Brain microvascular endothelial cell (primary cell): Measurements from ENCODE around the gene TECTB.

Experiments
- DNase-seq: peaks from one replicate; pipeline ENCODE4 v3.0.0-alpha.2; 2020
- H3K27ac ChIP-seq: fragments of 250-450 bp; sonication (Bioruptor Pico); 2 replicates; pipeline ENCODE4 v1.5.1; 2020; ENCODE audit warnings: mild to moderate bottlenecking, moderate library complexity
- H3K27me3 ChIP-seq: fragments of 250-450 bp; sonication (Bioruptor Pico); replicated peaks from 2 replicates; pipeline ENCODE4 v1.5.1; 2020; ENCODE audit warnings: mild to moderate bottlenecking
- H3K36me3 ChIP-seq: fragments of 250-450 bp; sonication (Bioruptor Pico); replicated peaks from 2 replicates; pipeline ENCODE4 v1.5.1; 2020; ENCODE audit warnings: mild to moderate bottlenecking
- H3K4me3 ChIP-seq: 2 replicates; pipeline ENCODE4 v1.5.1; 2011; ENCODE audit warnings: low read depth, mild to moderate bottlenecking, control low read depth, low read length, moderate library complexity
- CTCF ChIP-seq: IDR thresholded peaks from 2 replicates; pipeline ENCODE4 v1.5.1; 2011; ENCODE audit warnings: low read depth, mild to moderate bottlenecking, moderate library complexity, low read length, control low read depth, inconsistent platforms; ENCODE audit errors: missing control alignments
- in situ Hi-C: cut with HindIII; loops from 2 replicates; pipeline ENCODE4 v1.10.0; 2017; ENCODE audit warnings: low sequenced_read_pairs, low pct_ligation_motif_present

Gene TECTB

GRCh38 chr10:112335111-112335867 lies 52.1 kb downstream of the TECTB start:
- DNase-seq: no peak
- in situ Hi-C loops: no loop called here

GRCh38 chr10:112335868-112336265 lies 52.7 kb downstream of the TECTB start:
- in situ Hi-C loops: no loop called here
- Histone ChIP-seq H3K27me3 (no peaks in the 10 kb centered on the region), H3K36me3 (no peaks in the 10 kb centered on the region), H3K27ac (no peak overlapping the region), H3K4me3 (no peak overlapping the region)
- TF ChIP-seq CTCF: no peak
- no peak for DNase-seq

More at GRCh38 chr10:112335111-112335867, 52.1 kb downstream of the TECTB start:
- Histone ChIP-seq H3K27me3 (no peaks in the 10 kb centered on the region), H3K36me3 (no peaks in the 10 kb centered on the region), H3K4me3 (no peak overlapping the region), H3K27ac (no peak overlapping the region)
- no peak for TF ChIP-seq CTCF

- no peak for DNase-seq
- no peak overlapping the region for H3K27ac ChIP-seq
- no peaks in the 10 kb centered on the region for H3K36me3 ChIP-seq
- no peak overlapping the region for H3K4me3 ChIP-seq
- no peaks in the 10 kb centered on the region for H3K27me3 ChIP-seq
- no peak for TF ChIP-seq CTCF
- in situ Hi-C loops: no loop called here
Measured at GRCh38 chr10:112336556-112337201, 53.5 kb downstream of the TECTB start.

- Histone ChIP-seq H3K27me3 (no peaks in the 10 kb centered on the region), H3K4me3 (no peak overlapping the region), H3K27ac (no peak overlapping the region), H3K36me3 (no peaks in the 10 kb centered on the region)
- DNase-seq: no peak
- in situ Hi-C loops: no loop called here
- TF ChIP-seq CTCF: no peak
Measured at GRCh38 chr10:112338957-112339356, 55.8 kb downstream of the TECTB start.

GRCh38 chr10:112340601-112341000 lies 57.4 kb downstream of the TECTB start:
- in situ Hi-C loops: no loop called here
- H3K27ac ChIP-seq: no peak overlapping the region
- no peaks in the 10 kb centered on the region for H3K27me3 ChIP-seq
- TF ChIP-seq CTCF: no peak
- H3K4me3 ChIP-seq: no peak overlapping the region
- no peak for DNase-seq
- H3K36me3 ChIP-seq: no peaks in the 10 kb centered on the region
